ENCODE results near the gene SMARCC1.

The SMARCC1 gene

GRCh38 chr3:47594792-47595191 is 186.9 kb downstream of the SMARCC1 start:
- Histone ChIP-seq H3K4me3 (no peak overlapping the region), H3K27me3 (no peaks in the 10 kb centered on the region), H3K36me3 (peaks cover 88 to 100% (median 100%) of the 10 kb centered on the region in 11 experiments), H4K20me1 (peaks cover 8 to 97% (median 70%) of the 10 kb centered on the region in 11 experiments; a peak in 20 of 22 replicates), H3K4me1 (no peaks in the 10 kb centered on the region), H3K9ac (no peak overlapping the region), H3K27ac (no peak overlapping the region), H3K4me2 (no peak overlapping the region), H3K9me3 (replicated peaks in 1 of 11) (no peaks in the 10 kb centered on the region)
- TF ChIP-seq Cebpa-rat (IDR thresholded peaks at IDR 0.05): no peak

DNA sequence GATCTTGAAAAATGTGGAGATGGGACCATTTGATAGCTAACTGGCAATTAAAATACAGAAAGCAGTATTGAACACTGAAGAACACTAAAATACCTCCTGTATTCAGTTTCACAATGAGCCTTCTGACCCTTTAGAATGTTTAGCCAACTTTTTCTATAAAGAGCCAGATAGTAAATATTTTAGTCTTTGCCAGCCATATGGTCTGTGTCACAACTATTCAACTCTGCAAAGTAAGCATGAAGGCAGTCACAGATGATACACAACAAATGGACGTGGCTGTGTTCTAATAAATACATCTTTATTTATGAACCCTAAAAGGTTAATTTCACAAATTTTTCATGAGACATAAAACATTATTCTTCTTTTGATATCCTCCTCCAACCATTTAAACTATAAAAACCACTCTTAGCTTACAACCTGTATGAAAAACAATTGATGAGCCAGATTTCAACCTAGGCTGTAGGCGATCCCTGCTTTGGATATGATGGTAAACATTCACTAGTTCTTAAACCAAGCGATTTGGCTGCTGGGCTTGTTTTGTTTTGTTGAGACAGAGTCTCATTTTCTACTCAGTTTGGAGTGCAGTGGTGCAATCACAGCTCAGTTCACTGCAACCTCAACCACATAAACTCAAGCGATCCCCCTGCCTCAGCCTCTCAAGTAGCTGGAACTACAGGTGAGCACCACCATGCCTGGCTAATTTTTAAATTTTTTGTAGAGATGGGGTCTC is 189.5 kb downstream of the SMARCC1 start:
- Histone ChIP-seq H4K20me1 (peaks cover 3 to 93% (median 59%) of the 10 kb centered on the region in 11 experiments; a peak in 18 of 22 replicates), H3K4me3 (no peak overlapping the region), H3K4me1 (no peaks in the 10 kb centered on the region), H3K36me3 (peaks cover 89 to 100% (median 99%) of the 10 kb centered on the region in 11 experiments), H3K9me3 (replicated peaks in 1 of 11) (no peaks in the 10 kb centered on the region), H3K9ac (no peak overlapping the region), H3K4me2 (no peak overlapping the region), H3K27me3 (no peaks in the 10 kb centered on the region), H3K27ac (no peak overlapping the region)
- no peak for TF ChIP-seq Cebpa-rat (IDR thresholded peaks at IDR 0.05)

DNA sequence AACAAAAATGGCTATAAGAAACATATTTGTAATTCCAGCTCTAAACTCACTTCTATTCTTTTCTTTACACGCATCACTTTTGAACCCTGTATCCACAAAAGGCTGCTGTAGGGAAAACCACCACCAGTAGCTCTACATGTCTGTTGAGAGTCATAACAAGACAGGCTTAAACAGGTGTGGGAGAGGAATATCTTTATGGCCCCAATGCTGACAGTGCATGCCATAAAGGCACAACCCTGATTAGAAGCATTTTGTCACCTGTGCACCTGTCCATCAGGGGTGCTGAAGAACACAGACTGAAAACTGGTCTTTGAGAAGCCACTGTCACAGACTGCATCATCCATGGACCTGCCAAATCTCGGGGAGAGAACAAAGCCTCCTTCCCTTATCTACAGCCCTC is 191.5 kb downstream of the SMARCC1 start:
- Histone ChIP-seq H3K9ac (no peak overlapping the region), H3K4me2 (no peak overlapping the region), H3K9me3 (replicated peaks in 1 of 11) (no peaks in the 10 kb centered on the region), H3K4me1 (no peaks in the 10 kb centered on the region), H3K4me3 (no peak overlapping the region), H4K20me1 (peaks cover 3 to 87% (median 43%) of the 10 kb centered on the region in 11 experiments; a peak in 17 of 22 replicates), H3K36me3 (peaks cover 98 to 100% (median 99%) of the 10 kb centered on the region in 11 experiments), H3K27ac (no peak overlapping the region), H3K27me3 (no peaks in the 10 kb centered on the region)
- TF ChIP-seq Cebpa-rat (IDR thresholded peaks at IDR 0.05): no peak

GRCh38 chr3:47588587-47588986 is 193.1 kb downstream of the SMARCC1 start:
- Histone ChIP-seq H3K9me3 (replicated peaks in 1 of 11) (no peaks in the 10 kb centered on the region), H3K36me3 (peaks cover 90 to 99% (median 94%) of the 10 kb centered on the region in 11 experiments), H3K27me3 (peaks cover 0 to 5% (median 0%) of the 10 kb centered on the region in 11 experiments; a peak in 3 of 22 replicates), H3K27ac (no peak overlapping the region), H3K4me2 (no peak overlapping the region), H3K4me1 (no peaks in the 10 kb centered on the region), H4K20me1 (peaks cover 0 to 87% (median 46%) of the 10 kb centered on the region in 11 experiments; a peak in 18 of 22 replicates), H3K9ac (no peak overlapping the region), H3K4me3 (no peak overlapping the region)
- no peak for TF ChIP-seq Cebpa-rat (IDR thresholded peaks at IDR 0.05)

DNA sequence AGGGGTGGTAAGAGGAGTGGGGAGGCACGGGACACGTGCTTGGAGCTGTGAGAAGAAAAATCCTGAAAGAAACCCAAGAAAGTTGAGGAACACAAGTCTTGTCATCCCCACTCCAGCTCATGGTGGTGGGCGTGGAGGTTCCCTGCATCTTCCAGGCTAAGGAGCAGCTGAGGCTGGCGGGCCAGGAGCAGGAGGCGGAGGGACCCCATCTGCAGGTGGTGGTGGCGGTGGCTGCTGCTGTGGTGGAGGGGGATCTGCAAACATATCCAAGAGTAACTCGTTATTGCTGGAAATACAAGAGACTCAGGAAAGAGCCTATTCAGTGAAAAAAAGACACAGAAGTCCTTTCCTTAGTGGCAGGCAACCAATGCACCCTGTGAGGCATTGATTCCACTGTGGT is 193.6 kb downstream of the SMARCC1 start:
- Histone ChIP-seq H3K9me3 (replicated peaks in 1 of 11) (no peaks in the 10 kb centered on the region), H3K27me3 (peaks cover 0 to 10% (median 4%) of the 10 kb centered on the region in 11 experiments; a peak in 7 of 22 replicates)
- no peak for TF ChIP-seq Cebpa-rat (IDR thresholded peaks at IDR 0.05)

DNA sequence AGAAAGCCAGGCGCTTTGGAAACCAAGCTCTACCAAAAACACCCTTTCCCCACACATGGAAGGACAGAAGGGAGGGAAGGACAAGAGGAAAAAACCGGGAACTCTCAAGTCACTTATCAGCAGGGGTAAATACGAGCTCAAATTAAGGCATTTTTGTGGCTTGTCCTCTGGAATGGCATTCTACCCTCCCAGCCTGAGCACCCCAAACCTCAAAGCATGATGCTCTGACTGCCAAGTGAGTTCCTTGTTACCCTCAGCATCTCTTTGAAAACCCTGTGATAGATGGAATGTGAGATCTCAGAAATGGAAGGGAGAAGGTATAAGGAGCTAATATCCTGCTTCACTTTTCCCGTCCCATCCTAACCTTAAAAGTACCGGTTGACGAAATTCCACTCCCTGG is 194.9 kb downstream of the SMARCC1 start:
- Histone ChIP-seq H3K27me3 (peaks cover 6 to 23% (median 16%) of the 10 kb centered on the region in 11 experiments; a peak in 21 of 22 replicates), H3K4me3 (no peak overlapping the region), H3K9me3 (replicated peaks in 1 of 11) (no peaks in the 10 kb centered on the region), H3K4me2 (no peak overlapping the region), H3K36me3 (peaks cover 71 to 82% (median 76%) of the 10 kb centered on the region in 11 experiments), H3K9ac (no peak overlapping the region), H4K20me1 (peaks cover 0 to 88% (median 50%) of the 10 kb centered on the region in 11 experiments; a peak in 16 of 22 replicates), H3K27ac (no peak overlapping the region), H3K4me1 (no peaks in the 10 kb centered on the region)
- no peak for TF ChIP-seq Cebpa-rat (IDR thresholded peaks at IDR 0.05)

More for the DNA sequence above, 193.6 kb downstream of the SMARCC1 start:
- Histone ChIP-seq H3K4me2 (no peak overlapping the region), H3K36me3 (peaks cover 84 to 95% (median 89%) of the 10 kb centered on the region in 11 experiments), H3K4me3 (no peak overlapping the region), H3K27ac (no peak overlapping the region), H3K9ac (no peak overlapping the region), H3K4me1 (no peaks in the 10 kb centered on the region), H4K20me1 (peaks cover 0 to 87% (median 50%) of the 10 kb centered on the region in 11 experiments; a peak in 18 of 22 replicates)

DNA sequence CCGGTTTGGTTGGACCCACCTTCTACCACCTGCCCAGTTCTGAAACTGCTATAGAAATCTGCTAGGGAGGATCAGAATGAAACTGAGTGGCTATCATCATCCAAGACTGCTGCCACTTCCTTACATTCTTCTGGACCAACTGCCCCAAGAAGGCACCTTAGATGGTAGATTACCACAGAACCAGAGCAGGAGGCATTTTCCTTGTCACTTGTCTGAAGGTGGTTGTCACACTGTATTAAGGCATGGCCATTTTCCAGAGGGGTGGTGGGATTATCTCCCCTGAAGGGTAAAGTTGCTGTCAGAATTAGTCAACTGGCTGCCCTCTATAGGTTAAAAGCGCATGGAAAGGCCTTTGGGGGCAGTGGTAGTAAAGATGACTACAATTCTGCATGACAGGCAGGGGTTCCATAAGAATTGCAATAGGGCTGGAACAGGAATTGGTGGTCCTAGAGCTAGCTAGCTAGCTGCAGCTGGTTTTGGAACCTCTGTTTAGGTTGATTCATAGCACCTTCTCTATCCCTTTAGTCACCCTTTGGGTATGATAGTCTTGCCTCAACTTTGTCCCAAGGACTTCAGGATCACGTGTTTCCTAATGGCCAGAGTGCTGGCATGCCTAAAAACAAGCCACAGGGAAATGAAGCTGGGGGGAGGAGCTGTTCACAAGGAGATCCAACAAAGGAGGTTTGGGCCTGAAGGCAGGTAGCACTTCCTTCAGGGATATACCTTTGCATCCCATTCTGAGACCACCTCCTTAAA is 198.2 kb downstream of the SMARCC1 start:
- no peak overlapping the region for H3K4me3 ChIP-seq
- H3K27ac ChIP-seq: no peak overlapping the region
- peaks cover 38 to 56% (median 48%) of the 10 kb centered on the region in 11 experiments for H3K27me3 ChIP-seq
- peaks cover 0 to 91% (median 61%) of the 10 kb centered on the region in 11 experiments; a peak in 18 of 22 replicates for H4K20me1 ChIP-seq
- TF ChIP-seq Cebpa-rat (IDR thresholded peaks at IDR 0.05): no peak
- no peak overlapping the region for H3K4me2 ChIP-seq
- H3K9ac ChIP-seq: no peak overlapping the region
- no peaks in the 10 kb centered on the region for H3K9me3 ChIP-seq (replicated peaks in 1 of 11)
- H3K4me1 ChIP-seq: peaks cover 0 to 7% (median 1%) of the 10 kb centered on the region in 10 experiments; a peak in 9 of 20 replicates
- peaks cover 40 to 50% (median 43%) of the 10 kb centered on the region in 11 experiments for H3K36me3 ChIP-seq

DNA sequence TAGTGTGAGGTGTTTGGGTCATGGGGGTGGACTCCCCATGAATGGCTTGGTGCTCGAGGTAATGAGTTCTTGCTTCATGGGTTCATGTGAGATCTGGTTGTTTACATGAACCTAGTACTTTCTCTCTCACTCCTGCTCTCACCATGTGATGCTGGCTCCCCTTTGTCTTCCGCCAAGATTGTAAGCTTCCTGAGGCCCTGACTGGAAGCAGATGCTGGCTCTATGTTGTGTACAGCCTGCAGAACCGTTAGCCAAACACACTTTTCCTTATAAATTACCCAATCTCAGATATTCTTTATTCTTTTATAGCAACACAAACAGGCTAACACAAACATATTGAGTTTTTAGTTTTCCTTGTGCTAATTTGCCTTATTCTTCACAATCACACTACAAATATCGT is 199.9 kb downstream of the SMARCC1 start:
- H3K27ac ChIP-seq: no peak overlapping the region
- no peak for TF ChIP-seq Cebpa-rat (IDR thresholded peaks at IDR 0.05)
- no peak overlapping the region for H3K4me3 ChIP-seq
- H4K20me1 ChIP-seq: peaks cover 0 to 93% (median 58%) of the 10 kb centered on the region in 11 experiments; a peak in 18 of 22 replicates
- no peak overlapping the region for H3K4me2 ChIP-seq
- no peak overlapping the region for H3K9ac ChIP-seq
- H3K27me3 ChIP-seq: peaks cover 55 to 72% (median 65%) of the 10 kb centered on the region in 11 experiments
- H3K4me1 ChIP-seq: peaks cover 7 to 15% (median 8%) of the 10 kb centered on the region in 10 experiments; a peak in 17 of 20 replicates
- no peaks in the 10 kb centered on the region for H3K9me3 ChIP-seq (replicated peaks in 1 of 11)
- peaks cover 23 to 34% (median 27%) of the 10 kb centered on the region in 11 experiments for H3K36me3 ChIP-seq

DNA sequence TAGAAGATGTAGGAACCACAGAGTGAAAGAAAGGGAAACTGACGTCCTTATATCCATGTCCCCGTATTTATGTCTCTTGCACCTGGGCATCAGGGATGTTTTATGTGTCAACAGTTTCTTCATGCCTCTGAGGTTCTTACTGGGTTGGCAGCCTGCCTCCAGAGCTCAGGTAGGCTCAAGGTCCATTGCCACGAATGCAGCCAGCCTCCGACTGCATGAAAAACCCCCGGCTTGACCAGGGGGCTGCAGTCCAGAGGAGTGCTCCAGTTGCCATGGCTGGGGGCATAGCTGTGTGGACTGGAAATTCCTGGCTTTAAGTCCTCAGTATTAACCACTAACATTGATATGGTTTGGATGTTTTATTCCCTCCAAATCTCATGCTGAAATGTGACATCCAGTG is 200.3 kb downstream of the SMARCC1 start:
- H4K20me1 ChIP-seq: peaks cover 0 to 91% (median 57%) of the 10 kb centered on the region in 11 experiments; a peak in 18 of 22 replicates
- H3K4me1 ChIP-seq: peaks cover 7 to 15% (median 8%) of the 10 kb centered on the region in 10 experiments; a peak in 17 of 20 replicates
- H3K4me3 ChIP-seq: no peak overlapping the region
- H3K36me3 ChIP-seq: peaks cover 19 to 30% (median 23%) of the 10 kb centered on the region in 11 experiments
- no peak overlapping the region for H3K9ac ChIP-seq
- no peak overlapping the region for H3K4me2 ChIP-seq
- no peak overlapping the region for H3K27ac ChIP-seq
- no peak for TF ChIP-seq Cebpa-rat (IDR thresholded peaks at IDR 0.05)
- H3K27me3 ChIP-seq: peaks cover 59 to 77% (median 69%) of the 10 kb centered on the region in 11 experiments
- no peaks in the 10 kb centered on the region for H3K9me3 ChIP-seq (replicated peaks in 1 of 11)
